Keratinocyte (primary cell): ENCODE data around the gene CCDC149. TPM values are rescaled to one million over a fixed set of nuclear protein-coding genes. Genes with fewer than 3 reads are reported as not detected.

Source experiments
- DNase-seq: peaks from one replicate; pipeline ENCODE4 v3.0.0-alpha.2; 2011; ENCODE audit warnings: low read depth, missing footprints, low spot score
- FAIRE-seq: peaks from 2 replicates; lab custom pipeline; 2011; peaks lifted over from hg19 to GRCh38; lab: Jason Lieb, UNC
- H2AFZ ChIP-seq: 2 replicates; pipeline ENCODE4 v1.6.0; 2012; ENCODE audit warnings: low read length, control low read depth, inconsistent platforms; ENCODE audit not compliant: control insufficient read depth
- H3K27ac ChIP-seq: 2 replicates; pipeline ENCODE4 v1.5.1; 2011; ENCODE audit warnings: low read length; ENCODE audit not compliant: control insufficient read depth, insufficient read depth
- H3K27me3 ChIP-seq: 3 replicates; pipeline ENCODE4 v1.6.0; 2011; ENCODE audit warnings: low read length; ENCODE audit not compliant: control insufficient read depth, insufficient read depth; ENCODE audit errors: extremely low read depth
- H3K36me3 ChIP-seq, 2 experiments: 2 replicates in 1 of 2; 3 replicates in 1 of 2; pipeline ENCODE4 v1.5.1; 2011; ENCODE audit warnings: low read length in 2 of 2, mild to moderate bottlenecking in 1 of 2; ENCODE audit not compliant: control insufficient read depth in 2 of 2, insufficient read depth in 2 of 2; ENCODE audit errors: extremely low read depth in 1 of 2
- H3K4me1 ChIP-seq: 3 replicates; pipeline ENCODE4 v1.5.1; 2011; ENCODE audit warnings: low read length; ENCODE audit not compliant: control insufficient read depth, insufficient read depth; ENCODE audit errors: extremely low read depth
- H3K4me2 ChIP-seq: 3 replicates; pipeline ENCODE4 v1.6.0; 2011; ENCODE audit warnings: low read depth, low read length; ENCODE audit not compliant: control insufficient read depth, insufficient read depth; ENCODE audit errors: extremely low read depth
- H3K4me3 ChIP-seq, 3 experiments: fragments of 200-600 bp in 1 of 3; sonication (generic) in 1 of 3; 2 replicates in 2 of 3; 3 replicates in 1 of 3; pipeline ENCODE4 v1.5.1; 2011 to 2016; ENCODE audit warnings: low read length in 3 of 3, mild to moderate bottlenecking in 3 of 3, control low read depth in 2 of 3, inconsistent platforms in 1 of 3, low read depth in 1 of 3, mixed read lengths in 1 of 3, mixed run types in 1 of 3, moderate library complexity in 1 of 3; ENCODE audit not compliant: control insufficient read depth in 2 of 3, insufficient read depth in 2 of 3; ENCODE audit errors: extremely low read depth in 1 of 3
- H3K79me2 ChIP-seq: 2 replicates; pipeline ENCODE4 v1.6.0; 2012; ENCODE audit warnings: low read length; ENCODE audit not compliant: control insufficient read depth, insufficient read depth
- H3K9ac ChIP-seq: 3 replicates; pipeline ENCODE4 v1.6.0; 2011; ENCODE audit warnings: low read length; ENCODE audit not compliant: control insufficient read depth, insufficient read depth; ENCODE audit errors: extremely low read depth
- H3K9me1 ChIP-seq: 3 replicates; pipeline ENCODE4 v1.6.0; 2011; ENCODE audit warnings: low read length; ENCODE audit not compliant: control insufficient read depth, insufficient read depth; ENCODE audit errors: extremely low read depth
- H3K9me3 ChIP-seq: 2 replicates; pipeline ENCODE4 v1.5.1; 2012; ENCODE audit warnings: low read depth, low read length; ENCODE audit not compliant: control insufficient read depth
- H4K20me1 ChIP-seq: 3 replicates; pipeline ENCODE4 v1.6.0; 2011; ENCODE audit warnings: low read length; ENCODE audit not compliant: control insufficient read depth, insufficient read depth; ENCODE audit errors: extremely low read depth
- CTCF ChIP-seq, 3 experiments: IDR thresholded peaks in 1 of 3; conservative IDR thresholded peaks in 1 of 3; optimal IDR thresholded peaks in 1 of 3; 2 replicates in 2 of 3; 3 replicates in 1 of 3; pipeline versions ENCODE3 to v1.5.1; 2011; ENCODE audit warnings: low read length in 3 of 3, mild to moderate bottlenecking in 3 of 3, moderate library complexity in 2 of 3, control low read depth in 1 of 3, inconsistent platforms in 1 of 3; ENCODE audit not compliant: insufficient read depth in 2 of 3; ENCODE audit errors: extremely low read depth in 1 of 3
- EZH2 ChIP-seq: IDR thresholded peaks from one replicate; pipeline ENCODE4 v1.6.1; 2012; ENCODE audit warnings: inconsistent platforms, mild to moderate bottlenecking, low read length, moderate library complexity
- dilution Hi-C: fragments of 300-500 bp; cut with MboI; formaldehyde crosslinking; loops from one replicate; pipeline ENCODE4 v1.7.0; 2020; ENCODE audit warnings: low sequenced_read_pairs; ENCODE audit not compliant: extremely low pct_ligation_motif_present
- polyA plus RNA-seq, 5 experiments: library from polyadenylated mRNA; depleted of rRNA in 3 of 5; stranded (reverse) in 3 of 5; stranded (forward) in 1 of 5; unstranded in 1 of 5; fragments of >200 nt; gene quantifications; 1 replicate in 1 of 5; 2 replicates in 3 of 5; 3 replicates in 1 of 5; pipeline versions ENCODE4 v1.2.1 to v1.2.3, GENCODE V29; 2011 to 2012; ENCODE audit warnings: missing spikeins in 2 of 5, low read depth in 1 of 5, low replicate concordance in 1 of 5

The CCDC149 gene
- polyA plus RNA-seq, 1 donor (not counting 4 experiments of a cell fraction or from before 2014, with no cell fraction given): 2.1 TPM

DNA sequence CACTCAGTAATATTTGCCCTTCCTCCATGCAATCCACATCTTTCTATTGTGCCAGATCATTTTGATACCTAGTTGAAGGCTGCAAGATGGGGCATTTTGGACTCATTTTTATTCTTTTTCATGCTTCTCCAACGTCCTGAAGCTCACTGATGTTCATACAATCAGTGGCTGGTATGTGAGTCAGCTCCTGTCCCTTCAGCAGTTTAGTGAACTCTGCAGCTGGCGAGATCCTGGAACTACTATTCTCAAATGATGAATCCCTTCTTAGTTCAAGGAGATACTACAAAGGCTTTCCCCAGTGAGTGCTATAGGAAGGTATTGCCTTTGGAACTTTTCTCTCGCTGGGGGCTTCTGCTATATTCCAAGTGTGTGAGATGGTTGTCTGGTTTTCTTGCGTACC is 9.6 kb upstream of the CCDC149 start:
- Histone ChIP-seq H3K79me2 (no peaks in the 10 kb centered on the region), H4K20me1 (no peaks in the 10 kb centered on the region), H3K4me1 (no peaks in the 10 kb centered on the region), H2AFZ (no peak overlapping the region), H3K9me3 (no peaks in the 10 kb centered on the region), H3K36me3 (no peaks in the 10 kb centered on the region), H3K27ac (no peak overlapping the region), H3K9me1 (no peaks in the 10 kb centered on the region), H3K9ac (no peak overlapping the region), H3K4me2 (no peak overlapping the region), H3K4me3 (no peak overlapping the region), H3K27me3 (peaks cover 5% of the 10 kb centered on the region)
- no peak for DNase-seq
- FAIRE-seq: no peak
- TF ChIP-seq EZH2 (no peak), CTCF (optimal IDR thresholded peaks at IDR 0.05 in 1 of 3, IDR thresholded peaks at IDR 0.05 in 1 of 3, conservative IDR thresholded peaks at IDR 0.05 in 1 of 3; ENCODE audit: extremely low read depth in 1 of 3, insufficient read depth in 2 of 3, low read length in 3 of 3) (no peak)
- dilution Hi-C loops: no loop called here

DNA sequence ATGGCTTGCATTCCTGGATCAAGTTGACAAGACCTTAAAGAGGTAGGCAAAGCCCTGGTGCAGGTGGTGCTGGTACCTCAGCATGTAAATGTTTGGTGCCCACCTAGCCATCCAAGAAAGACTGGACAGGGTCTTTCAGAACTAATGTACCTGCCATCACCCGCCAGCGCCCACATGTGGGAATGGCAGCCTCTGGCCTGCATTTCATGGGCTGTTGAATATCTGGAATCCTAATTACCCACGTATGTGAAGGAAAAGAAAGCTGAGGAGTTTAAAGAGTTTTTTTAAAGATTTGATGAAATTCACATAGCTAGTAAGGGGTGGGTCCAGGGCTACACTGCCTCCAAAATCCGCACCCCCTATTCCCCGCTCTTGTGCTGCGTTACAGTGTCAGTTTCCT is 8.6 kb upstream of the CCDC149 start:
- H3K9ac ChIP-seq: no peak overlapping the region
- no peaks in the 10 kb centered on the region for H4K20me1 ChIP-seq
- H3K4me1 ChIP-seq: no peaks in the 10 kb centered on the region
- dilution Hi-C loops: no loop called here
- H3K9me1 ChIP-seq: no peaks in the 10 kb centered on the region
- no peak for DNase-seq
- no peak overlapping the region for H3K4me3 ChIP-seq
- no peak overlapping the region for H2AFZ ChIP-seq
- H3K27me3 ChIP-seq: peaks cover 3% of the 10 kb centered on the region
- TF ChIP-seq EZH2 (no peak), CTCF (optimal IDR thresholded peaks at IDR 0.05 in 1 of 3, IDR thresholded peaks at IDR 0.05 in 1 of 3, conservative IDR thresholded peaks at IDR 0.05 in 1 of 3; ENCODE audit: extremely low read depth in 1 of 3, insufficient read depth in 2 of 3, low read length in 3 of 3) (no peak)
- no peaks in the 10 kb centered on the region for H3K36me3 ChIP-seq
- no peaks in the 10 kb centered on the region for H3K9me3 ChIP-seq
- no peaks in the 10 kb centered on the region for H3K79me2 ChIP-seq
- H3K4me2 ChIP-seq: no peak overlapping the region
- FAIRE-seq: no peak
- H3K27ac ChIP-seq: no peak overlapping the region
